Activated T-cell treated with anti-CD3 and anti-CD28 coated beads for 4 hours (primary cell): ENCODE results near the gene AICDA.

Experiments
- DNase-seq: peaks from one replicate; pipeline ENCODE4 v3.0.0-alpha.2; 2020

AICDA gene

DNA sequence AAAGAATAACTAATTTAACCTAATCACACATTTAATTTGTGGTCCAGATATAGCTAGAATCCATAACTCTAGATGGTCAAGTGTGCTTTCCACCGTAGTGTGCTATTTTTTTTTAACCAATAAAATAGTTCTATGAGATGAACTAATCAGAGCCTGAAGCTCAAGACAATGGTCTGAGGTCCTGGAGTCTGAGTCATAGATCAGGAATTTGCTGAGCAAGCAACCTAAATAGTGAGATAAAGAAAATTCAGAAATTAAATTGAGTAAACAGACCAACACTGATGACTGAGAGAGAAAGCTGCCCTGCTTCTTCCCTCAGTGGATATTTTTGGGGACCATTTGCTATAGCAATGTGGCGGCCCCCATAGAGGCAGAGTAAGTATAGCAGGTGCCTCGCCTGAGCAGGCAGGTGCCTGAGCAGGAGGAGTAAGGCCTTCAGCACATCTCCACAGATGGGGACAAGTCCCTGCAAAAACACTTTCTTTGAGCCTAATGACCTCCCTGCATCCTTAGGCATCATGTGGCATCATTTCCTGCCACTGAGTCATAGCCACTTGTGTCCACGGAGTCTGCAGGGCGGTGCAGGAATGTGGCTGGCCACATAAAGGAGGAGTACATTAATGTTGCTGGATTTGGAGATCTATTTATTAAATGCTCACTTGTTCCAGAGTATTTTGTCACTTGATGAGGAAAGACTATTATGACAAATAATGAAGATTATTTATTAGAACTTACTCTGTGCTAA, 58.0 kb downstream of the AICDA start:
- no peak for DNase-seq

DNA sequence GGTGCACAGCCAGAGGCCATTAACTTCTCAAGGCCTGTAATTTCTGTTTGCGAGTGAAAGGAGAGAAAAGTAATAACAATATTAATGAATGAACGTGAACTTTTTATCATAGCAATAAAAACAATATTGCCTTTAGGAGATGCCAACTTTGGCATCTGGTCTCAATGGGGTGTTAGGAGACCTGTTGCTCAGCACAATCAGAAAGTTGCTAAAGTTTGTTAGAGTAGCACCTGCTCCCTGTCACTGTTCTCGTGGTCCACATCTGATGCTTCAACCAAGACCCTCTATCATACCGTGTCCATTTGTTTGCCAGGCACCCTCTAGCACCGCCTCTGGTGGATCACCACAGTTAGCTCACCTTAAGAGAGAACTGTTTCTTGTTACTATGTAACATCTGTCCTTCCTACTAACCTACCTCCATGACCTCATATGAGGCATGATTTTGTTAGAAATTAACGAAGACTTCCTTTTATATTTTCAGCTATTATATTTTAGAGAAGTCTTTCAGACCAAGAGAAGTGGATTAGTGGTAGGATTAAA, 59.5 kb downstream of the AICDA start:
- no peak for DNase-seq
